Fibroblast of mammary gland (primary cell): ENCODE data around the gene CYBB.

Experiments
- DNase-seq: peaks from one replicate; pipeline ENCODE4 v3.0.0-alpha.2; 2010; ENCODE audit warnings: low read depth
- H3K4me3 ChIP-seq: 2 replicates; pipeline ENCODE4 v1.5.1; 2011; ENCODE audit warnings: low read depth, mild to moderate bottlenecking, low read length, moderate library complexity; ENCODE audit not compliant: control insufficient read depth
- CTCF ChIP-seq: conservative IDR thresholded peaks from 2 replicates; pipeline ENCODE4 v1.5.1; 2011; ENCODE audit warnings: low read depth, low read length, inconsistent platforms; ENCODE audit not compliant: control insufficient read depth, insufficient read depth

CYBB gene

GRCh38 chrX:37752936-37753335 lies 26.9 kb upstream of the CYBB start:
- no peak overlapping the region for H3K4me3 ChIP-seq
- no peak for TF ChIP-seq CTCF
- no peak for DNase-seq

GRCh38 chrX:37753384-37753783 lies 26.5 kb upstream of the CYBB start:
- no peak overlapping the region for H3K4me3 ChIP-seq
- TF ChIP-seq CTCF, result no peak
- DNase-seq, result no peak

- DNase-seq, result no peak
Observed at GRCh38 chrX:37754516-37754915, 25.3 kb upstream of the CYBB start.

GRCh38 chrX:37755025-37755424 lies 24.8 kb upstream of the CYBB start:
- H3K4me3 ChIP-seq, result no peak overlapping the region
- no peak for TF ChIP-seq CTCF
- DNase-seq, result no peak

More at GRCh38 chrX:37754516-37754915, 25.3 kb upstream of the CYBB start:
- H3K4me3 ChIP-seq, result no peak overlapping the region
- no peak for TF ChIP-seq CTCF

- no peak for DNase-seq
- no peak for TF ChIP-seq CTCF
- no peak overlapping the region for H3K4me3 ChIP-seq
Observed at GRCh38 chrX:37757082-37757481, 22.8 kb upstream of the CYBB start.

- H3K4me3 ChIP-seq, result no peak overlapping the region
- DNase-seq, result no peak
- TF ChIP-seq CTCF, result no peak
Observed at GRCh38 chrX:37759351-37759750, 20.5 kb upstream of the CYBB start.

GRCh38 chrX:37759878-37760418 lies 19.9 kb upstream of the CYBB start:
- TF ChIP-seq CTCF, result no peak
- H3K4me3 ChIP-seq, result no peak overlapping the region
- no peak for DNase-seq
